Vagina (tissue), 2 donors: ENCODE measurements around the gene CACNA1D.

Source experiments
- CTCF ChIP-seq, 3 experiments: fragments of 450-650 bp in 2 of 3; fragments of 200-600 bp in 1 of 3; sonication (generic) in 1 of 3; IDR thresholded peaks; one replicate each; pipeline ENCODE4 v1.5.1; 2017 to 2019; ENCODE audit warnings: antibody characterized with exemption in 3 of 3, mild to moderate bottlenecking in 2 of 3, moderate library complexity in 2 of 3
- POLR2AphosphoS5 ChIP-seq, 2 donors: sonication (generic); formaldehyde crosslinking; IDR thresholded peaks; one replicate each; pipeline ENCODE4 v1.9.0; 2017; ENCODE audit warnings: antibody characterized with exemption in 2 of 2, mild to moderate bottlenecking in 2 of 2, low read depth in 1 of 2; ENCODE audit not compliant: insufficient read depth in 1 of 2

GRCh38 chr3:53616321-53616720 lies 121.9 kb downstream of the CACNA1D start:
- TF ChIP-seq CTCF (IDR thresholded peaks at IDR 0.05) = no peak
- TF ChIP-seq POLR2AphosphoS5 (IDR thresholded peaks at IDR 0.05; ENCODE audit: insufficient read depth in 1 of 2, low read depth in 1 of 2) = no peak
